ENCODE measurements around the gene SMAD4.

Gene SMAD4

DNA sequence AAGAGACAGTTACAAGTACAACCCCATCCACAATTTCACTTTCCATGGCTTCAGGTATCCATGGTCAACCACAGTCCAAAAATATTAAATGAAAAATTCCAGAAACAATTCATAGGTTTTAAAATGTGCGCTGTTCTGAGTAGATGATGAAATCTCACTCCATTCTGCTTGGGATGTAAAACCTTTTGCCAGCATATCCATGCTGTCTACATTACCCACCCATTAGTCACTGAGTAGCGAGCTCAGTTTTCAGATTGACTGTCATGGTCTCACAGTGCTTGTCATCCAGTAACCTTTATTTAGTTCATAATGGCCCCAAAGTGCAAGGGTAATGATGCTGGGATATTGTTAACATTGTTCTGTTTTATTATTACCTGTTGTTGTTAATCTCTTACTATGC is 40.5 kb downstream of the SMAD4 start:
- WGBS, 2 experiments (ENCODE audit: insufficient coverage in 2 of 2): 100% methylated on average over 1 of the region's 2 CpGs
- Histone ChIP-seq H3K36me3 (ENCODE audit: control insufficient read depth, insufficient read depth, low read length) (peaks cover 59% of the 10 kb centered on the region), H3K27ac (ENCODE audit: low read depth, low read length, severe bottlenecking) (peak overlapping the region; percentile 34), H3K9me3 (ENCODE audit: control insufficient read depth, low read length) (no peaks in the 10 kb centered on the region), H3K4me1 (ENCODE audit: control insufficient read depth, insufficient read depth, low read length, poor library complexity, severe bottlenecking) (no peaks in the 10 kb centered on the region), H3K4me3 (ENCODE audit: extremely low read depth, insufficient read depth, low read length, poor library complexity, severe bottlenecking) (no peak overlapping the region)

DNA sequence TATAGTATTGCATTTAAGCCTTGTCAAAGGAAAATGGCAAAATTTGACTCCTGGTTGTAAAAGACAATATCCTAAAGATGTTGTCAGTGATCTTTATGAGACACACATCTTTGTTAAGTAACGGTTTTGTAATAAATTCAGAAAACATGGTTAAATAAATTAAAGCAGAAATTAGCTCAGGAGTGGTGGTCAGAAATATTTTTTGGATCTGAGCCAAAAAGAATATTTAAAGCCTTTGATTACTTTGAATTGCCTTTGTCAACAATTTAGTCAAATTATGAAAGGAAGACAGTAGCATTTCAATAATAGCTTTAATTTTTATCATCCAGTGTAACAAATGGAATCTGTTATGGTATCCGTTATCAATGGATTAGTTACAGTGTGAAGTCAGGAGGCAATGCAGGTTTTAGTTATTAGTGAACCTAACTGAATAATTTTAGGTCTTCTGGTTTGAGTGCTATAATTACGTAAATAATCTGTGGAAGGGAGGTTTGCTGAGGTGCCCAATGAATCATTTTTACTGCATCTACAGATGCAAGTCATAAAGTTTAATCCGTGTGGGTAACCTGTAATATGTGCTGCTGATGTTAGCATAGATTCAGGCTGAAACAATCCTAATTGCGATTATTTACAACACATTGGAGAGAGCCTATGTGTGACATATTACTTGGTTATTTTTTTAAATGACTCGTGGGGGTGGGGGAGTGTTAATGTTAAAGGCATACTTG is 42.7 kb downstream of the SMAD4 start:
- no peak overlapping the region for H3K4me3 ChIP-seq (ENCODE audit: extremely low read depth, insufficient read depth, low read length, poor library complexity, severe bottlenecking)
- H3K27ac ChIP-seq (ENCODE audit: low read depth, low read length, severe bottlenecking): no peak overlapping the region
- WGBS, 2 experiments (ENCODE audit: insufficient coverage in 2 of 2): 100% methylated on average over 3 to 4 of the region's 6 CpGs
- H3K9me3 ChIP-seq (ENCODE audit: control insufficient read depth, low read length): no peaks in the 10 kb centered on the region
- peaks cover 62% of the 10 kb centered on the region for H3K36me3 ChIP-seq (ENCODE audit: control insufficient read depth, insufficient read depth, low read length)
- H3K4me1 ChIP-seq (ENCODE audit: control insufficient read depth, insufficient read depth, low read length, poor library complexity, severe bottlenecking): no peaks in the 10 kb centered on the region

DNA sequence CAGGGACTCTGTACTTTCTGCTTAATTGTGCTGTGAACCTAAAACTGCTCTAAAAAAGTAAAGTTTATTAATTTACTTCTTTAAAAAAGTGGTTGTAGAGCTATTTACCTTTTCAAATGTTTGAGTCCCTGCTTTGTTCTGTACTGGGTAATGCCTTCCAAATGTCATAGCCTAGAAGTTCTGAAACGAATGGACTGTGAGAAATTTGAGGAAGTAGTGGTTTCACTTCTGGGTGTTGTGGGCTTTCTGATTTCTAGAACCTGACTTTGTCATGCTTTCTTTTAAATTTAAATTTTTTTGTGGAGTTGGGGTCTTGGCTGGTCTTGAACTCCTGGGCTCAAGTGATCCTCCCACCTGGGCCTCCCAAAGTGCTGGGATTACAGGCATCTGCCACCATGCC is 44.6 kb downstream of the SMAD4 start:
- H3K36me3 ChIP-seq (ENCODE audit: control insufficient read depth, insufficient read depth, low read length): peaks cover 56% of the 10 kb centered on the region
- no peaks in the 10 kb centered on the region for H3K9me3 ChIP-seq (ENCODE audit: control insufficient read depth, low read length)
- no peaks in the 10 kb centered on the region for H3K4me1 ChIP-seq (ENCODE audit: control insufficient read depth, insufficient read depth, low read length, poor library complexity, severe bottlenecking)
- WGBS, 2 experiments (ENCODE audit: insufficient coverage in 2 of 2): 80% methylated on average over 1 of the region's 1 CpG; no CpG with 5 or more reads in 1 of the 2 experiments
- H3K27ac ChIP-seq (ENCODE audit: low read depth, low read length, severe bottlenecking): no peak overlapping the region
- H3K4me3 ChIP-seq (ENCODE audit: extremely low read depth, insufficient read depth, low read length, poor library complexity, severe bottlenecking): no peak overlapping the region

DNA sequence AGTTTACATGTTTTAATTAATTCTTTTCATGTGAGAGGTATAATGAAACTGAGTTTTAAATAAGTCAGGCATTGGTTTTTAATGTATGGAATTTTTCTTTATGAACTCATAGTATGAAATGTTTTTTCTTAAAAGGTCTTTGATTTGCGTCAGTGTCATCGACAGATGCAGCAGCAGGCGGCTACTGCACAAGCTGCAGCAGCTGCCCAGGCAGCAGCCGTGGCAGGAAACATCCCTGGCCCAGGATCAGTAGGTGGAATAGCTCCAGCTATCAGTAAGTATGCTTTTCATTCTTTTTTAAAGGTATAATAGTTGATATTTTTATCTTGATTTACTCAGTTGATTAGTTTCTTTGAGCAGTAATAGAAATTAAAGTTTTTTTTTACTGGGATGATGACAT is 46.5 kb downstream of the SMAD4 start:
- H3K9me3 ChIP-seq (ENCODE audit: control insufficient read depth, low read length): no peaks in the 10 kb centered on the region
- WGBS, 2 experiments (ENCODE audit: insufficient coverage in 2 of 2): 92 to 100% methylated on average over 4 of the region's 4 CpGs
- H3K36me3 ChIP-seq (ENCODE audit: control insufficient read depth, insufficient read depth, low read length): peaks cover 65% of the 10 kb centered on the region
- no peaks in the 10 kb centered on the region for H3K4me1 ChIP-seq (ENCODE audit: control insufficient read depth, insufficient read depth, low read length, poor library complexity, severe bottlenecking)
- H3K27ac ChIP-seq (ENCODE audit: low read depth, low read length, severe bottlenecking): no peak overlapping the region
- no peak overlapping the region for H3K4me3 ChIP-seq (ENCODE audit: extremely low read depth, insufficient read depth, low read length, poor library complexity, severe bottlenecking)

DNA sequence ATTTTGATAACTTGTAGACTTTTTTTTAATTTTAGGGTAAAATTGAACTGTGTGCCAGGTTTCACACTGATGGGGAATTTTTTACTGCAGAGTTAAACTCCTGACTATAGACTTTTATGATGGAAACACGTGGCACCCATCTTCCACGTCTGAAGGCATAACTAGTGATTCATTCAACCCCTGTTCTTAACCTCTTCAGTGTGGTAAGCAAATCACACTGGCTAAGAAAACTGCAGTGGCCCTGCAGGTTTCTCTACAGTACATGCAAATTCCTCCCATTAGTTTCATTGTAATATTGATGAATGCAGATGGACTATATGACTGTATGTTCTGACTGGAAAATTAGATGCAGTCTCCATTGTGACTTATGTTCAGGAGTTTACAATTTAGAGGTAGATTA is 47.2 kb downstream of the SMAD4 start:
- no peaks in the 10 kb centered on the region for H3K4me1 ChIP-seq (ENCODE audit: control insufficient read depth, insufficient read depth, low read length, poor library complexity, severe bottlenecking)
- H3K36me3 ChIP-seq (ENCODE audit: control insufficient read depth, insufficient read depth, low read length): peaks cover 65% of the 10 kb centered on the region
- no peak overlapping the region for H3K4me3 ChIP-seq (ENCODE audit: extremely low read depth, insufficient read depth, low read length, poor library complexity, severe bottlenecking)
- no peak overlapping the region for H3K27ac ChIP-seq (ENCODE audit: low read depth, low read length, severe bottlenecking)
- no peaks in the 10 kb centered on the region for H3K9me3 ChIP-seq (ENCODE audit: control insufficient read depth, low read length)
- 100% methylated on average over 2 of the region's 2 CpGs; no CpG with 5 or more reads in 1 of the 2 experiments for WGBS, 2 experiments (ENCODE audit: insufficient coverage in 2 of 2)

DNA sequence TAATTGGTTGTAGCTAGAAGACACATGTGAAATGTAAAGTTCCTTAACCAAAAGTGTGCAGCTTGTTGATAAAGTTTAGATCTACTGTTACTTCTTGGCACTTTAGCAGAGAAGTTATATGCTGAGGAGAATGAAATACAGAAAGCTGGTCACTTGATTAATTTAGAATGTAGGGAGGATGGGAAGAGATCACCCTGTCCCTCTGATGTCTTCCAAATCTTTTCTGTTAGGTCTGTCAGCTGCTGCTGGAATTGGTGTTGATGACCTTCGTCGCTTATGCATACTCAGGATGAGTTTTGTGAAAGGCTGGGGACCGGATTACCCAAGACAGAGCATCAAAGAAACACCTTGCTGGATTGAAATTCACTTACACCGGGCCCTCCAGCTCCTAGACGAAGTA is 48.0 kb downstream of the SMAD4 start:
- WGBS, 2 experiments (ENCODE audit: insufficient coverage in 2 of 2): 97 to 100% methylated on average over 3 to 5 of the region's 5 CpGs
- H3K36me3 ChIP-seq (ENCODE audit: control insufficient read depth, insufficient read depth, low read length): peaks cover 71% of the 10 kb centered on the region
- H3K9me3 ChIP-seq (ENCODE audit: control insufficient read depth, low read length): no peaks in the 10 kb centered on the region
- H3K4me1 ChIP-seq (ENCODE audit: control insufficient read depth, insufficient read depth, low read length, poor library complexity, severe bottlenecking): no peaks in the 10 kb centered on the region
- H3K27ac ChIP-seq (ENCODE audit: low read depth, low read length, severe bottlenecking): no peak overlapping the region
- no peak overlapping the region for H3K4me3 ChIP-seq (ENCODE audit: extremely low read depth, insufficient read depth, low read length, poor library complexity, severe bottlenecking)

DNA sequence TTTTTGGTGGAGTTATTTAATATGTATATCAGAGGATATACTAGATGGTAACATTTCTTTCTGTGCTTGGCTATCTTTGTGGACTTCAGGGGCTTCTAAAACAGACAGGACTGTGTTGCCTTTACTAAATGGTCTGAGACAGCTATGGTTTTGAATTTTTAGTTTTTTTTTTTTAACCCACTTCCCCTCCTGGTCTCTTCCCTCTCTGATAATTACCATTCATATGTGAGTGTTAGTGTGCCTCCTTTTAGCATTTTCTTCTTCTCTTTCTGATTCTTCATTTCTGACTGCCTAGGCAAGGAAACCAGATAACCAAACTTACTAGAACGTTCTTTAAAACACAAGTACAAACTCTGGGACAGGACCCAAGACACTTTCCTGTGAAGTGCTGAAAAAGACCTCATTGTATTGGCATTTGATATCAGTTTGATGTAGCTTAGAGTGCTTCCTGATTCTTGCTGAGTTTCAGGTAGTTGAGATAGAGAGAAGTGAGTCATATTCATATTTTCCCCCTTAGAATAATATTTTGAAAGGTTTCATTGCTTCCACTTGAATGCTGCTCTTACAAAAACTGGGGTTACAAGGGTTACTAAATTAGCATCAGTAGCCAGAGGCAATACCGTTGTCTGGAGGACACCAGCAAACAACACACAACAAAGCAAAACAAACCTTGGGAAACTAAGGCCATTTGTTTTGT is 52.7 kb downstream of the SMAD4 start:
- Histone ChIP-seq H3K4me3 (ENCODE audit: extremely low read depth, insufficient read depth, low read length, poor library complexity, severe bottlenecking) (no peak overlapping the region), H3K9me3 (ENCODE audit: control insufficient read depth, low read length) (no peaks in the 10 kb centered on the region), H3K27ac (ENCODE audit: low read depth, low read length, severe bottlenecking) (no peak overlapping the region), H3K36me3 (ENCODE audit: control insufficient read depth, insufficient read depth, low read length) (peaks cover 80% of the 10 kb centered on the region), H3K4me1 (ENCODE audit: control insufficient read depth, insufficient read depth, low read length, poor library complexity, severe bottlenecking) (no peaks in the 10 kb centered on the region)
- WGBS, 2 experiments (ENCODE audit: insufficient coverage in 2 of 2): 92% methylated on average over 2 of the region's 2 CpGs; no CpG with 5 or more reads in 1 of the 2 experiments

DNA sequence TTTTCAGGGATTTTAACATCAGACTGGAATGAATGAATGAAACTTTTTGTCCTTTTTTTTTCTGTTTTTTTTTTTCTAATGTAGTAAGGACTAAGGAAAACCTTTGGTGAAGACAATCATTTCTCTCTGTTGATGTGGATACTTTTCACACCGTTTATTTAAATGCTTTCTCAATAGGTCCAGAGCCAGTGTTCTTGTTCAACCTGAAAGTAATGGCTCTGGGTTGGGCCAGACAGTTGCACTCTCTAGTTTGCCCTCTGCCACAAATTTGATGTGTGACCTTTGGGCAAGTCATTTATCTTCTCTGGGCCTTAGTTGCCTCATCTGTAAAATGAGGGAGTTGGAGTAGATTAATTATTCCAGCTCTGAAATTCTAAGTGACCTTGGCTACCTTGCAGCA is 53.4 kb downstream of the SMAD4 start:
- H3K4me1 ChIP-seq (ENCODE audit: control insufficient read depth, insufficient read depth, low read length, poor library complexity, severe bottlenecking): no peaks in the 10 kb centered on the region
- H3K4me3 ChIP-seq (ENCODE audit: extremely low read depth, insufficient read depth, low read length, poor library complexity, severe bottlenecking): no peak overlapping the region
- peaks cover 73% of the 10 kb centered on the region for H3K36me3 ChIP-seq (ENCODE audit: control insufficient read depth, insufficient read depth, low read length)
- 80% methylated on average over 1 of the region's 1 CpG; no CpG with 5 or more reads in 1 of the 2 experiments for WGBS, 2 experiments (ENCODE audit: insufficient coverage in 2 of 2)
- H3K27ac ChIP-seq (ENCODE audit: low read depth, low read length, severe bottlenecking): no peak overlapping the region
- H3K9me3 ChIP-seq (ENCODE audit: control insufficient read depth, low read length): peaks cover 3% of the 10 kb centered on the region

DNA sequence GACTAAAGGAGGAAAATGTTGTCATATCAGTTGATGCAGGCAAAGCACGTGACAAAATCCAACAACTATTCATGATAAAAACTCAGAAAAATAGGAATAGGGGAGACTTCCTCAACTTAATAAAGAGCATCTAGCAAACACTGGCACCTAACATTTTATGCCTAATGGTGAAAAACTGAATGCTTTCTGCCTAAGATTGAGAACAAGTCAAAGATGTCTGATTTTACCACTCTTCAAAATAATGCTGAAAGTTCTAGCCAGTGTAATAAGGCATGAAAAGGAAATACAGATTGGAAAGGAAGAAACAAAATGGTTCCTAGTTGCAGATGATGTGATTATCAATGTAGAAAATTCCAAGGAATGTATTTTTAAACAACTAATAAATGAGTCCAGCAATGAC is 58.4 kb downstream of the SMAD4 start:
- no peak overlapping the region for H3K27ac ChIP-seq (ENCODE audit: low read depth, low read length, severe bottlenecking)
- no peak overlapping the region for H3K4me3 ChIP-seq (ENCODE audit: extremely low read depth, insufficient read depth, low read length, poor library complexity, severe bottlenecking)
- H3K4me1 ChIP-seq (ENCODE audit: control insufficient read depth, insufficient read depth, low read length, poor library complexity, severe bottlenecking): no peaks in the 10 kb centered on the region
- peaks cover 33% of the 10 kb centered on the region for H3K36me3 ChIP-seq (ENCODE audit: control insufficient read depth, insufficient read depth, low read length)
- WGBS, 2 experiments (ENCODE audit: insufficient coverage in 2 of 2): 100% methylated on average over 1 of the region's 1 CpG; no CpG with 5 or more reads in 1 of the 2 experiments
- H3K9me3 ChIP-seq (ENCODE audit: control insufficient read depth, low read length): peaks cover 6% of the 10 kb centered on the region

DNA sequence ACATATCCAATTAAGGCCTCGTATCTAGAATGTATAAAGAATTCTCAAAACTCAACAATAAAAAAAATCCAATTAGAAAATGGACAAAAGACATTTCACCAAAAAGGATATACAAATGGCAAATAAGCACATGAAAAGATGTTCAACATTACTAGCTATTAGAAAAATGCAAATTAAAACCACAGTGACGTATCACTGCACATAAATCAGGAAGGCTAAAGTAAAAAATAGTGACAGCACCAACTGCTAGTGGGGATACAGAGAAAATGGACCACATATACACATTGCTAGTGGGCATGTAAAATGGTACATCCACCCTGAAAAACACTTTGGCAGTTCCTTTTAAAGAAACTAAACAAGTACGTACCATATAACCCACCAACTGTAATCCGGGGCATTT is 59.7 kb downstream of the SMAD4 start:
- WGBS, 2 experiments (ENCODE audit: insufficient coverage in 2 of 2): 80 to 92% methylated on average over 2 of the region's 4 CpGs
- peaks cover 6% of the 10 kb centered on the region for H3K9me3 ChIP-seq (ENCODE audit: control insufficient read depth, low read length)
- no peaks in the 10 kb centered on the region for H3K4me1 ChIP-seq (ENCODE audit: control insufficient read depth, insufficient read depth, low read length, poor library complexity, severe bottlenecking)
- no peak overlapping the region for H3K4me3 ChIP-seq (ENCODE audit: extremely low read depth, insufficient read depth, low read length, poor library complexity, severe bottlenecking)
- H3K27ac ChIP-seq (ENCODE audit: low read depth, low read length, severe bottlenecking): no peak overlapping the region
- peaks cover 20% of the 10 kb centered on the region for H3K36me3 ChIP-seq (ENCODE audit: control insufficient read depth, insufficient read depth, low read length)

DNA sequence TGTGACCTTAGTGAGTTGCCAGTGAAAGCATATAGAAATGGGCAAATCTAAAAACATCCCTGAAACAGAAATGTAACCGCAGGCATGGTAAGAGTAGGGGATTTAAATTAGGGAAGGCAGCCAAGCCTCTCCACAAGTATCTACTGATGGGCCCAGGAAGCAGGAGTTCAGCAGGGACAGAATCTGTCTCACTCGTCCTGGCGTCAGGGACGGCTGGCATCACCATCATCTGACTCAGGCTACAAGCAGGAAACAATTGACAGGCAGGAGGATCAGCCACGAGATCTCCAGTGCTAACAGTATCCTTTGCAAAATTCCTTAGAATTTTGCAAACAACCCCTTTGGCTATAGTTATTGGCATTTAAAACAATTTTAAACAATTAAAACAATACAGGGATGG is 61.3 kb downstream of the SMAD4 start:
- Histone ChIP-seq H3K4me1 (ENCODE audit: control insufficient read depth, insufficient read depth, low read length, poor library complexity, severe bottlenecking) (no peaks in the 10 kb centered on the region), H3K36me3 (ENCODE audit: control insufficient read depth, insufficient read depth, low read length) (peaks cover 8% of the 10 kb centered on the region), H3K27ac (ENCODE audit: low read depth, low read length, severe bottlenecking) (no peak overlapping the region), H3K9me3 (ENCODE audit: control insufficient read depth, low read length) (peaks cover 6% of the 10 kb centered on the region), H3K4me3 (ENCODE audit: extremely low read depth, insufficient read depth, low read length, poor library complexity, severe bottlenecking) (no peak overlapping the region)
- 91 to 94% methylated on average over 5 of the region's 5 CpGs for WGBS, 2 experiments (ENCODE audit: insufficient coverage in 2 of 2)
